ENCODE results near the gene VCAN. TPM values are rescaled to one million over a fixed set of nuclear protein-coding genes. Genes with fewer than 3 reads are reported as not detected.

The VCAN gene
- total RNA-seq, 1 donor from 2014 or later, result 67.5 TPM

DNA sequence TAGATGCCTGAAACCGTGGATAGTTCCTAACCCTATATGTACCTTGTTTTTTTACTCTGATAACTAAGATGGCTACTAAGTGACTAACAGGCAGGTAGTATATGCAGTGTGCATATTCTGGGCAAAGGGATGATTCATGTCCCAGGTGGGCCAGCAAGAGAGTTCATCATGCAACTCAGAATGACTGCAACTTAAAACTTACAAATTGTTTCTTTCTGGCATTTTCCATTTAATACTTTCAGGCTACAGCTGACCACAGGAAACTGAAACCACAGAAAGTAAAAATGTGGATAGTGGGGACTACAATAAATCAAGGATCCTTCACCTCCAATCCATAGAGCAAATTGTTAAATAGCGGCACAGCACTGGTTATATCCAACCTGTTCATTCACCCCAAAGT lies 30.7 kb upstream of the VCAN start:
- Mint-ChIP-seq H3K9me3 (ENCODE audit: unreplicated experiment) (no peaks in the 10 kb centered on the region), H3K27ac (ENCODE audit: unreplicated experiment) (no peak overlapping the region), H3K27me3 (ENCODE audit: unreplicated experiment) (no peaks in the 10 kb centered on the region), H3K4me3 (ENCODE audit: unreplicated experiment) (no peak overlapping the region), H3K36me3 (ENCODE audit: unreplicated experiment) (no peaks in the 10 kb centered on the region), H3K4me1 (ENCODE audit: unreplicated experiment) (no peaks in the 10 kb centered on the region)
- DNase-seq (ENCODE audit: extremely low spot score, unreplicated experiment), result no peak
- TF ChIP-seq, protein P1, sequence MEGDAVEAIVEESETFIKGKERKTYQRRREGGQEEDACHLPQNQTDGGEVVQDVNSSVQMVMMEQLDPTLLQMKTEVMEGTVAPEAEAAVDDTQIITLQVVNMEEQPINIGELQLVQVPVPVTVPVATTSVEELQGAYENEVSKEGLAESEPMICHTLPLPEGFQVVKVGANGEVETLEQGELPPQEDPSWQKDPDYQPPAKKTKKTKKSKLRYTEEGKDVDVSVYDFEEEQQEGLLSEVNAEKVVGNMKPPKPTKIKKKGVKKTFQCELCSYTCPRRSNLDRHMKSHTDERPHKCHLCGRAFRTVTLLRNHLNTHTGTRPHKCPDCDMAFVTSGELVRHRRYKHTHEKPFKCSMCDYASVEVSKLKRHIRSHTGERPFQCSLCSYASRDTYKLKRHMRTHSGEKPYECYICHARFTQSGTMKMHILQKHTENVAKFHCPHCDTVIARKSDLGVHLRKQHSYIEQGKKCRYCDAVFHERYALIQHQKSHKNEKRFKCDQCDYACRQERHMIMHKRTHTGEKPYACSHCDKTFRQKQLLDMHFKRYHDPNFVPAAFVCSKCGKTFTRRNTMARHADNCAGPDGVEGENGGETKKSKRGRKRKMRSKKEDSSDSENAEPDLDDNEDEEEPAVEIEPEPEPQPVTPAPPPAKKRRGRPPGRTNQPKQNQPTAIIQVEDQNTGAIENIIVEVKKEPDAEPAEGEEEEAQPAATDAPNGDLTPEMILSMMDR (IDR thresholded peaks at IDR 0.05), result no peak

DNA sequence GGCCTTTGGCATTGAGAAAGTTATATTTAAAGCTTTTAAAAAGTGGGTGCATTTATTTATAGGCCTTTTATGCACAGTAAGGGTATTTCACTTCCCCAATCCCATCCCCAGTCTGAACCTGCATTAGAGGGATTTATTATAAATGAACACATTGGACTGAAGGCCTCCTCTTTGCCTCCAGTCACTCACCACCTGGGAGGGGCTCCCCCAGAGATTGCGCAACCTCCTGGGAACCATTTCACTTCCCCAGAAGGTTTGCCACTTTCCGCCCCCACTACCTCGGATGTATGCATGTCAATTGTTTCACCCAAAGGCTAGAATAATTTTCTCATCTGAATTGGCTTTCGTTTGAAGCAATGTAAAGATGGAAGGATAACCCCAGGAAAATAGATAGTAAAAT lies 29.8 kb upstream of the VCAN start:
- Mint-ChIP-seq H3K4me1 (ENCODE audit: unreplicated experiment) (no peaks in the 10 kb centered on the region), H3K27ac (ENCODE audit: unreplicated experiment) (no peak overlapping the region), H3K27me3 (ENCODE audit: unreplicated experiment) (no peaks in the 10 kb centered on the region), H3K4me3 (ENCODE audit: unreplicated experiment) (no peak overlapping the region), H3K9me3 (ENCODE audit: unreplicated experiment) (no peaks in the 10 kb centered on the region), H3K36me3 (ENCODE audit: unreplicated experiment) (no peaks in the 10 kb centered on the region)
- TF ChIP-seq, protein P1 (IDR thresholded peaks at IDR 0.05), result no peak
- DNase-seq (ENCODE audit: extremely low spot score, unreplicated experiment), result no peak

DNA sequence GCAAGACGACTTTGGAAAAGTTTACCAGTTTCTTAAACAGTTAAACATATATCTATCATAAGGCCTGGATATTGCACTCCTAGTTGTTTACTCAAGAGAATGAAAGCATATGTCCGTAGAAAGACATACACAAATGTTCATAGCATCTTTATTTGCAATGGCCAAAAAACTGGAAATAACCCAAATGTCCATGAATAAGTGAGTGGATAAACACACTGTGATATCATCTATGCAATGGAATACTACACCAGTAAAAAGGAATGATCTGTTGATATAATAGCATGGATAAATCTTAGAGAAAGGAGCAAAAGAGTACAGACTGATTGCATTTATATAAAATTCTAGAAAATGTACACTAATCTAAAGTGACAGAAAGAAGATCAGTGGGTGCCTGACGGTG lies 28.0 kb upstream of the VCAN start:
- Mint-ChIP-seq H3K36me3 (ENCODE audit: unreplicated experiment) (no peaks in the 10 kb centered on the region), H3K27ac (ENCODE audit: unreplicated experiment) (no peak overlapping the region), H3K27me3 (ENCODE audit: unreplicated experiment) (peaks cover 2% of the 10 kb centered on the region), H3K4me3 (ENCODE audit: unreplicated experiment) (no peak overlapping the region), H3K4me1 (ENCODE audit: unreplicated experiment) (no peaks in the 10 kb centered on the region), H3K9me3 (ENCODE audit: unreplicated experiment) (no peaks in the 10 kb centered on the region)
- DNase-seq (ENCODE audit: extremely low spot score, unreplicated experiment), result no peak
- TF ChIP-seq, protein P1 (IDR thresholded peaks at IDR 0.05), result no peak

DNA sequence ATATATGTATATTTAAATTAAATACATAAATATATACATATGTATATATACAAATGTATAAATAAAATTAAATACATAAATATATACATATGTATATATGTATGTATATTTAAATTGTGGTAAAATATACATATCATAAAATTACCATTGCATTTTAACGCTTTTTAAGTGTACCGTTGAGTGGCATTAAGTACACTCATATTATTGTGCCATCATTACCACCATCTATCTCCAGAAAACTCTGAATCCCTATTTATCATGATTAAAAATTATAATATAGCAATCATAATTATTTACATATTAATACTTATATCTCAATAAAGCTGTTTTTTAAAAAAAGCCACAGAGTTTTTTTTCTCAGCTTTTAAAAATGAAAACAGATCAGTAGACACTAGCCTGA lies 27.1 kb upstream of the VCAN start:
- Mint-ChIP-seq H3K4me1 (ENCODE audit: unreplicated experiment) (no peaks in the 10 kb centered on the region), H3K36me3 (ENCODE audit: unreplicated experiment) (no peaks in the 10 kb centered on the region), H3K4me3 (ENCODE audit: unreplicated experiment) (no peak overlapping the region), H3K27ac (ENCODE audit: unreplicated experiment) (no peak overlapping the region), H3K27me3 (ENCODE audit: unreplicated experiment) (peaks cover 2% of the 10 kb centered on the region), H3K9me3 (ENCODE audit: unreplicated experiment) (no peaks in the 10 kb centered on the region)
- TF ChIP-seq, protein P1 (IDR thresholded peaks at IDR 0.05), result no peak
- DNase-seq (ENCODE audit: extremely low spot score, unreplicated experiment), result no peak

DNA sequence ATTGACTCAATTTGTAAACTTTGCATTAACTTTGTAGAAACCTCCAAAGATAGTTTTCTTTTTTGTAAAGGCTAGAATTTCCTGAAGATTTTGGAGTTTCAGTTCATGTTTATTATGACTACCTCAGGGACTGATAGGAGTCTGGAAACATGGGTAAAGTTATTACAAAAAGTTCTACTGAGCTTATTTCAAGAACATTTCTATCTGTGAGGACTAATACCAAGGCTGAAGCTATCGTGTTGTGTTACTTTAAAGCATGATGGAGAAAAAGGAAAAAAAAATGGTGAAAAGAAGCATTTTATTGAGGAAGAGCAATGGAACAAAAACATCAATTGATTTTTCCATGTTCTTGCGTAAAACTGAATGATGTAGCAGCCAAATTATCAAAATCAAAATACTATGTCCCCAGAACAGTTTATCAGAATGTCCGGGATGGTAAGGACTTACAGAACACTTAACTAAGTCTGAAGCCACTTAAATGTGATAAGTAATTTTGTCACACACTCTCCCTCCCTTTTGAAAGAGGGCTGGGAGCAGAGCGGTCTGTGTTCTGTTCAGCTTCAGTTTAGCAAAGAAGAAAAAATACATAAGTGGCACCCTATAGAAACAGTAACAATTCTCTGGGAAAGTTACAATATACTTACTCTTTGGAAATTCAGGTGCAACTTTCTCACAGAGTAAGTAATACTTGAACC lies 25.1 kb upstream of the VCAN start:
- Mint-ChIP-seq H3K4me3 (ENCODE audit: unreplicated experiment) (no peak overlapping the region), H3K27ac (ENCODE audit: unreplicated experiment) (no peak overlapping the region), H3K9me3 (ENCODE audit: unreplicated experiment) (no peaks in the 10 kb centered on the region), H3K4me1 (ENCODE audit: unreplicated experiment) (no peaks in the 10 kb centered on the region), H3K36me3 (ENCODE audit: unreplicated experiment) (no peaks in the 10 kb centered on the region), H3K27me3 (ENCODE audit: unreplicated experiment) (peaks cover 2% of the 10 kb centered on the region)
- TF ChIP-seq, protein P1 (IDR thresholded peaks at IDR 0.05), result no peak
- no peak for DNase-seq (ENCODE audit: extremely low spot score, unreplicated experiment)

Measured in osteocyte (in vitro differentiated cells).